ENCODE data around the gene ANO10. TPM values are rescaled to one million over a fixed set of nuclear protein-coding genes. Genes with fewer than 3 reads are reported as not detected.

ANO10 gene
- total and polyA plus RNA-seq, 2 donors (not counting 1 experiment from before 2014, with no cell fraction given): 1.9 to 10.6 TPM

DNA sequence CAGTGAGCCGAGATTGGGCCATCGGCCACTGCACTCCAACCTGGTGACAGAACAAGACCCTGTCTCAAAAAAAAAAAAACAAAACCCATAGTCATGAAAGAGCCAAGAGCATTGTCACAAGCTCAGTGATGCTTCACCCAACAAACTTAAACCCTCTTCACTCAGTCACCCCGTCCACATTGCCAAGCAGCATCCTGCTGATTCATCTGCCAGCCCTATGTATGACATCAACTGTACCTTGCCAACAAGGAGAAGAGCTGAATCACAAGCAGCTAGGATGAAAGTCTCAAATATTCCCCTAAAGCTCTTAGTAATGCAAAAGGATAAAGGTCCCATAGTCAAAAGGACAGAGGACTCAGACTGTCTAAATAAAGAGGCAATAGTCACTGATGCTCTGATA, 90.0 kb downstream of the ANO10 start:
- no peak overlapping the region for H3K4me3 ChIP-seq (ENCODE audit: control extremely low read depth in 1 of 5, extremely low read depth in 1 of 5, insufficient read depth in 1 of 5, low read depth in 2 of 5, low read length in 4 of 5)
- H3K27ac ChIP-seq (ENCODE audit: low read length in 2 of 2): no peak overlapping the region
- H3K4me2 ChIP-seq (replicated peaks; ENCODE audit: low read depth, low read length, poor library complexity, severe bottlenecking): no peak overlapping the region
- TF ChIP-seq CTCF (IDR thresholded peaks at IDR 0.05) (no peak), EZH2 (IDR thresholded peaks at IDR 0.05; ENCODE audit: borderline replicate concordance, insufficient read depth, low read depth, low read length, poor library complexity, severe bottlenecking) (no peak)
- CTCF ChIA-PET: no interaction called here
- ATAC-seq (ENCODE audit: low read depth) (no peak), DNase-seq (no peak)
- WGBS (ENCODE audit: insufficient coverage): 100% methylated on average over 2 of the region's 3 CpGs
- intact Hi-C loops (cut with micrococcal nuclease): no loop called here
- H2AFZ ChIP-seq (ENCODE audit: insufficient read depth, low read depth, low read length, poor library complexity, severe bottlenecking): no peak overlapping the region
- H3K27me3 Mint-ChIP-seq: peaks cover 3% of the 10 kb centered on the region
- no peaks in the 10 kb centered on the region for H3K36me3 ChIP-seq (replicated peaks in 1 of 2; ENCODE audit: control extremely low read depth in 1 of 2, control insufficient read depth in 1 of 2, extremely low read depth in 1 of 2, insufficient read depth in 2 of 2, low read length in 1 of 2)
- H3K27ac Mint-ChIP-seq: no peak overlapping the region
- no peaks in the 10 kb centered on the region for H3K27me3 ChIP-seq (replicated peaks in 1 of 4; ENCODE audit: control extremely low read depth in 1 of 4, control insufficient read depth in 3 of 4, insufficient read depth in 4 of 4, low read length in 3 of 4)
- H3K9me3 ChIP-seq (ENCODE audit: control extremely low read depth in 1 of 3, control insufficient read depth in 2 of 3, insufficient read depth in 1 of 3, low read length in 2 of 3): no peaks in the 10 kb centered on the region
- H3K9ac ChIP-seq (ENCODE audit: low read length): no peak overlapping the region
- H3K9me3 Mint-ChIP-seq (ENCODE audit: insufficient read depth): peaks cover 5% of the 10 kb centered on the region
- H3K4me1 Mint-ChIP-seq: no peaks in the 10 kb centered on the region
- H3K4me1 ChIP-seq (ENCODE audit: control insufficient read depth in 2 of 2, insufficient read depth in 2 of 2, low read length in 2 of 2): no peaks in the 10 kb centered on the region
- H4K20me1 ChIP-seq (ENCODE audit: control insufficient read depth, insufficient read depth, low read length, poor library complexity, severe bottlenecking): no peaks in the 10 kb centered on the region
- POLR2A ChIA-PET: no interaction called here
- no peak overlapping the region for H3K4me3 Mint-ChIP-seq
- H3K79me2 ChIP-seq (ENCODE audit: control insufficient read depth, insufficient read depth, low read length): no peaks in the 10 kb centered on the region

GRCh38 chr3:43528498-43529099, 93.2 kb downstream of the ANO10 start:
- intact Hi-C loops (cut with micrococcal nuclease): no loop called here
- Histone ChIP-seq H2AFZ (ENCODE audit: insufficient read depth, low read depth, low read length, poor library complexity, severe bottlenecking) (no peak overlapping the region), H3K9ac (ENCODE audit: low read length) (no peak overlapping the region), H3K27me3 (replicated peaks in 1 of 4; ENCODE audit: control extremely low read depth in 1 of 4, control insufficient read depth in 3 of 4, insufficient read depth in 4 of 4, low read length in 3 of 4) (no peaks in the 10 kb centered on the region), H3K27ac (ENCODE audit: low read length in 2 of 2) (no peak overlapping the region), H3K4me3 (ENCODE audit: control extremely low read depth in 1 of 5, extremely low read depth in 1 of 5, insufficient read depth in 1 of 5, low read depth in 2 of 5, low read length in 4 of 5) (no peak overlapping the region), H3K9me3 (ENCODE audit: control extremely low read depth in 1 of 3, control insufficient read depth in 2 of 3, insufficient read depth in 1 of 3, low read length in 2 of 3) (no peaks in the 10 kb centered on the region), H4K20me1 (ENCODE audit: control insufficient read depth, insufficient read depth, low read length, poor library complexity, severe bottlenecking) (no peaks in the 10 kb centered on the region), H3K36me3 (replicated peaks in 1 of 2; ENCODE audit: control extremely low read depth in 1 of 2, control insufficient read depth in 1 of 2, extremely low read depth in 1 of 2, insufficient read depth in 2 of 2, low read length in 1 of 2) (no peaks in the 10 kb centered on the region), H3K79me2 (ENCODE audit: control insufficient read depth, insufficient read depth, low read length) (no peaks in the 10 kb centered on the region), H3K4me2 (replicated peaks; ENCODE audit: low read depth, low read length, poor library complexity, severe bottlenecking) (no peak overlapping the region), H3K4me1 (ENCODE audit: control insufficient read depth in 2 of 2, insufficient read depth in 2 of 2, low read length in 2 of 2) (no peaks in the 10 kb centered on the region)
- Mint-ChIP-seq H3K27me3 (peaks cover 3% of the 10 kb centered on the region), H3K4me1 (no peaks in the 10 kb centered on the region), H3K4me3 (no peak overlapping the region), H3K27ac (no peak overlapping the region), H3K9me3 (ENCODE audit: insufficient read depth) (peaks cover 5% of the 10 kb centered on the region)
- ATAC-seq (ENCODE audit: low read depth) (no peak), DNase-seq (no peak)
- ChIA-PET POLR2A (no interaction called here), CTCF (no interaction called here)
- TF ChIP-seq CTCF (IDR thresholded peaks at IDR 0.05): no peak
- no peak for TF ChIP-seq EZH2 (IDR thresholded peaks at IDR 0.05; ENCODE audit: borderline replicate concordance, insufficient read depth, low read depth, low read length, poor library complexity, severe bottlenecking)

Data from B cell (primary cell).